NK-92 (cell line): ENCODE data around the gene CRADD.

Experiments
- DNase-seq: peaks from one replicate; lab custom pipeline; 2025; ENCODE audit not compliant: unreplicated experiment; lab: John Stamatoyannopoulos, UW

The CRADD gene

GRCh38 chr12:93804392-93805179 lies 127.4 kb downstream of the CRADD start:
- no peak for DNase-seq

DNA sequence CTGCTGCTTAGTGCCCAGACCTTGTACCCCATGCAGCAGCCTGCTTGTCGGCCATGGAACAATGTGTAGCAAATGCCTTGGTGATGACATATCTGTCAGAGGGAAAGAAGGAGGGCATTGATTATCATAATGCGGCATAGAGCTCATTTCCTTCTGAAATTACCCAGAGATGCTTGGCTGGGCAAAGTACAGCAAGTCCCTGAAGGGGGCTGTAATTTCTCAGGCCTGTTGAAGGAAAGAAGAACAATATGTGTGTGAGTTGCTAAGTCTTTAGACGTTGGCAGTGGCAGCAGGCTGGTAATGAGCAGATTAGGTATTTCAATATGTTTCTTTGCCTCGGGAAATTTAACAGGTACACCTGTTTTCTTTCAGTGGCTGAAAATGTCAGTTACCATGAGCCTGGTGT lies 128.6 kb downstream of the CRADD start:
- no peak for DNase-seq

DNA sequence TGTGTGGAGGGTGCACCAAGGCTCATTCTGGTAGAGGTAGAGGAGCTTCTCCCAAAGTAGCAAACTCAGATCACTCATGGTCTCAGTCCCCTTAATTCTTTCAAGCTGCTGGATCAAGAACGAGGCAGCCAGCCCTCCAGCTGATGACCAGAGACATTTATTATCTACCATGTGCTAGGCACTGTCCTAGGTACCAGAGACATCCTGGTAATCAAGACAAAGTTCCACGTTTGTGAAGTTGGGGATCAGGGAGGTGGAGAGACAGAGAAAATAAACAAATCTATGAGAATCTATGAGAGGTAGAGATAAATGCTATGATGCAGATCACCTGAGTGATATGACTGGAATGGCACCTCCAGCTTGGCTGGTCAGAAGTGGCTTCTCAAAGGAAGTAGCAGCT lies 130.2 kb downstream of the CRADD start:
- DNase-seq: no peak

DNA sequence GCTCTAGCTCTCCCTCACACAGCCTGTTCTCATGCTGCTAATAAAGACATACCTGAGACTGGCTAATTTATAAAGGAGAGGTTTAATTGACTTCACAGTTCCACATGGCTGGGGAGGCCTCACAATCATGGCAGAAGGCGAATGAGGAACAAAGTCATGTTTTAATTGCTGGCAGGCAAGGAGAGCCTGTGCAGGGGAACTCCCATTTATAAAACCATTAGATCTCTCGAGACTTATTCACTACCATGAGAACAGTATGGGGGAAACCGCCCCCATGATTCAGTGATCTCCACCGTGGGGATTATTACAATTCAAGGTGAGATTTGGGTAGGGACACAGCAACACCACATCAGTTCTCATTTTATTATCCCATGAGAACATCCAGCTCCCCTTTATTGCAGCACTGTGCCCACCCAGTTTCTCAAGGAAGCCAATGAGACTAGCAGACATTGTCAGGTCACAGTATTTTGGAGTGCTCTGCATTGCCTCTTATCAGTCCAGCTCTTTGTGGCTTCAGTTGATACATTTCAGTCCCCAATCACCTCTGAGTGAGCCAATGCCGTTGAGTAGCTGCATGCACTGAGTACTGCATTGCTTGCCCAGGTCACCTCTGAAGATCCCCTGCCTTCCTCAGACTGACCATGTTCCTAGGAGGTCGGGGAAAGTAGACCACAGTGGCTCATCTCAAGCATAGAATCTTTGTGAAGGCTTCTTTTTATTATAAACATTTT lies 131.2 kb downstream of the CRADD start:
- DNase-seq: no peak

- no peak for DNase-seq
These were observed 135.5 kb downstream of the CRADD start for GRCh38 chr12:93812626-93813025.

DNA sequence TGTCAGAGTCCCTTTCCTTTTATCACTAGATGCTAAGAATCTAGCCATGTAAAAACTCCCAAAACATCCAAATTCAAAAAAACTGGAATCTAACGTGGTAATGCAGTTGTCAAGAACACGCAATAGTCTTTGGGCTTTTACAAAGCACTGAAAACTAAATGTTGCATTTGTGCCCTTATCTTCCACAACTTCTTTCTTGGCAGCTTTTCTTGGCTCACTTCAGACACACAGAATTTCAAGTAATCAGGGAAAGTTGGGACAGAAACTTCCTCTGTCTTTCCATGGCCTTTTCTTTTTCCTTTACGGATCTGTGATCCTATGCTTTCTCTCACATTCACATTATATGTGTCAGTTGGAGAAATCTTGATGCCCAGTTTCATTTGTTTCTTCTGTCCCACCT lies 136.0 kb downstream of the CRADD start:
- DNase-seq: no peak

DNA sequence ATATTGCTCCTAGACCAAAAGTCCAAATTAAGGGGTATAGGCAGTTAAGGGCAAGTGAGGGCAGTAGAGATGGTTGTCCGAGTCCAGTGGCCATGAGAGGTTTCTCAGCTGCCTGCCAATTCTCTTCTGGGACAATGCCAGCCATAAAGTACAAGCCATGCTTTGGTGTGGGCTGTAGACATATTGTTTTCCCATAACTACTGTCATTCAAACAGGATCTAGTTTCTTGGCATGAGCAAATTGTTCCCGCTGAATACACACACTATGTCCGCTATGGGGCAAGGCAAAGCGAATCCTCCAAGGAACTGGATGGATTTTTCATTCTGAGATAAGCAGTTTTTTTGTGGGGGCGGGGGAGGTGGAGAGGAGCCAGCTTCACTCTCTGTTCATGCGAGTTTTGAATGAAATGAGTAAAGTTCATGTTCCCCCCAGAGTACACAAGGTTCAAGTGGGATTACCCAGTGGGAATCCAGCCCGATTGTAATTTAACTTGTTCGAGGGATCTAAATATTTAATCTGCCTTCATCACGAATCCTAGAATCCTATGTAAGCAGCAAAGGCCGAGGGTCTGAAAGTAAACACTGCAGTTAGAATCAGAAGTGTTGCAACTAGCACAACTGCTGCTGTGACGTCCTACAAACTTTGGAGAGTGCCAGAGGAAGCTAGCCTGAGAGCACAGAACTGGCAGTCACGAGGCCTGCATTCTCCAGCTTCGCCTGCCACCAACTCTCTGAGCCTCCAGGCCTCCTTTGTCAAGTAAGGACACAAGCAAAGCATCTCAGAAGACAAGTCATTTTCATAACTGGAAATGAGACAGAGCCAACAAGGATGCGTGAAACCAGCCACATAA lies 137.0 kb downstream of the CRADD start:
- no peak for DNase-seq

DNA sequence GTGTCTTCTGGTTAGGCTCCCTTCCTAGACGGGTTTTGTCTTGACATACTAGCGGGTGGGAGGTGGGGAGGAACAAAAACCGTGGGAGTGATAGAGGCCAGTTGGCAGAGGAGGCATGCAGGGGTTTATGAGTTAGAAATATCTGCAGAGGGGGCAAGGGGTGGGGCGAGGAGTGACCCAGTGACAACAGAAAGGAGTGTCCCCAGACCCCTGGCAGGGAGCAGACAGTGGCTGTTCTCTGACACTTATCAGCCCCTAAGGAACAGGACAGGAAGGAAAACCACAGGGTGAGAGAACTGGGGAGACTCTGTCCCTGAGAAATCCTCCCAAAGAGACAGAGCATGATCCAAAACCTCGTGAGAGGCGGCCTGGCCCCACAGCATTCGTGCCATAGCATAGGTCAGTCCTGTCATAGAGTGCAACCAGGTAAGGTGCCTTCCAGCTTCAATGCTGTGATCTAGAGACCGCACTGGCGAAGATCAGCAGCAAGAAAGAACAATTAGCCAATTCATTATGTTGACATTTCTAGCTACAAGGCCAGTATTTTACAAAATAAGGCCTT lies 141.4 kb downstream of the CRADD start:
- no peak for DNase-seq

DNA sequence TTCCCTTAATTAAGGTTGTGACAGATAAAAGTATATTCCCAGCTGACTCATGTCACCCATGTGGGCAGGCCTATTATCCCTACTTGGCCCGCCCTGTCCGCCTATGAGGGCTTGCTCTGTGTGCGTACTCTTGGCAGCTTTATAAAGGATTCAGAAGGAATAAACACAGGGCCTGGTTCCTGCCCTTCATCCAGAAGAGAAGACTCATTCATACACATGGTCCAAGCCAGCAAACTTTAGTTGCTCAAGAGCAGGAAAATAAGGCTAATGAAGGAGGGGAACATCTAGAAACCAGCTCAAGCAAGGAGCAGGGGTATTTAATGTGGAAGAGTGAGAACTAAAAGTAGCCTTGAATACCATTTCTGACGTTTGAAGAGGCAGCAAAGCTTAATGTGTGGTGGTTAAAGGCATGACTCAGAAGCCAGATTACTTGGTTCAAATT lies 141.9 kb downstream of the CRADD start:
- DNase-seq: no peak

DNA sequence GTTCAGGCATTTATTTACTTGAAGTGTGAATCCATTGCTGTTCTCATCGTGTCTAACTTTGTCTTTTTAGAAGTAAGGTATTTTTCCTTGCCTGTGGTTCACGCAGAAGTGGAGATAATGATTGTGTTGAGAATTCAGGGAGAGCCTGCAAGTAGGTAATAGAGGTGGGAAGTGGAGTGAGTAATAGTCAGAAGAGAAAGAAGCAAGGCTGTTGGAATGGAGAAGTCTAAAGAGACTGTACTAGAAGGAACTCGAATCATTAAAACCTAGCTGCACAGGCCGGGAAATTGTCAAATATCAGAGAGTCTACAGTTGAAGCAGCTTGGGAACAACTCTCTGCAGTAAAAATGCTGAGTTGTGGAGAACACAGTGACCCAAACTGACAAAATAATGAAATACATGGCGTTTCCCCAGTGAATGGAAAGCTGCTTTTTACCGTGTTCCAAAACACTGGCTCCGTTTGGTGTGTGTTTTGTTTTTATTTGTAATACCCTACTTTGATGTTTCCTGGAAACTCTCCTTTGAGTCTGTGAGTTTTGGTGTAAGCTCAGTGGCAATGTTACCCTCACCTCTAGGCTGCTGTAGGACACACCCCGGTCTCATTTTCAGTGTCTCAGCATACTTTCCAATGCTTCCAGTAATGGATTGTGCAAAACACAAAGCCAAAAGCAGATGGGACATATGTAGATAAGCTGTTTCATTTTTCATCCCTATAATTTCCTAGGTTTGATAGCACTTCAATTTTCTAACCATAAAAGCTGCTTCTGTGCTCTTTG lies 146.6 kb downstream of the CRADD start:
- DNase-seq: no peak

DNA sequence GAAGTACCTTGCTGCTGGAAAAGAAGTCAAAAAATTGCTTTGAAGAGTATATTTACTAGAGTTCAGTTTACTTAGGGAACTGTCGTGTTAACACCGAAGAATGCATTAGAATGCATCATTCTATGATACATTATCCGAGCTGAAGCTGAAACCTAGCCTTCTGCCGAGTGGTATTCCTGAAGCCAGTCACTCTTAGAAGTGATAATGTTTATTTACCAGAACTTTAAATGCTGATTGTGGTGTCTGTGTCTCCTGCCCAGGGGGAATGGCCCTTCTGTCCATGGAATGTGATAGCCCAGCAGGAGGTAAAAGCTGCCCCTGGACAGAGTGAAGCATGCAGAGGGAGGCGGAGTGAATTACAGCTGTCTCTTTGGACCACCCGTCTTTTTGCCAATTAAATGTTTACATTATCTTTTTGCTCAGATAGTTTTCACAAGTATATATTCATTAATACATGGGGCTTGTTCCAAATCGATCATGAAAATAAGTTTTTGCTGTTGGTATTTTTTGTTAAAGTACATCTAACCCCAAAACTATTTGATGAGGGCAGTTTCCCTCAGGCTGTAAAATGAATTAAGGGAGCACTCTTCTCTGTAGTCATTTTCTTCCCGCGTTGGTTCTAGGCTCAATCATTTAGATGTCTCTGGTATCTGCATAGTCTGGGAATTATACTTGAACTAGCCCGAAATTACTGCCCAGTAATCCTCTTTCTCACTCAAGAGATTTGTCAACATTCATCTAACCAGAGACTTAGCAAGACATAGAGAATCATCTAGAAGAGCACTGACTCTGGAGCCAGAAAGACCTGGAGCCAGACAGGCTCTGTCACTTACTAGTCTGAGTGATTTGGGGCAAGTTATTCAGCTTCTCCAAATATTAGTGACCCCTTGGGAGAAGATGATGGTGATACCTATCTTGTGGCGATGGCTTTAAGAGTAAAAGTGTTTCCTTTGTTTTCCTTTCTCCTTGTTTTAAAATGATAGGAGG lies 147.6 kb downstream of the CRADD start:
- no peak for DNase-seq

- no peak for DNase-seq
These were observed 148.3 kb downstream of the CRADD start for GRCh38 chr12:93825501-93825888.

- no peak for DNase-seq
These were observed 148.9 kb downstream of the CRADD start for GRCh38 chr12:93825931-93826555.

- no peak for DNase-seq
These were observed 150.0 kb downstream of the CRADD start for GRCh38 chr12:93827179-93827578.

GRCh38 chr12:93827669-93828068 lies 150.5 kb downstream of the CRADD start:
- DNase-seq: no peak

DNA sequence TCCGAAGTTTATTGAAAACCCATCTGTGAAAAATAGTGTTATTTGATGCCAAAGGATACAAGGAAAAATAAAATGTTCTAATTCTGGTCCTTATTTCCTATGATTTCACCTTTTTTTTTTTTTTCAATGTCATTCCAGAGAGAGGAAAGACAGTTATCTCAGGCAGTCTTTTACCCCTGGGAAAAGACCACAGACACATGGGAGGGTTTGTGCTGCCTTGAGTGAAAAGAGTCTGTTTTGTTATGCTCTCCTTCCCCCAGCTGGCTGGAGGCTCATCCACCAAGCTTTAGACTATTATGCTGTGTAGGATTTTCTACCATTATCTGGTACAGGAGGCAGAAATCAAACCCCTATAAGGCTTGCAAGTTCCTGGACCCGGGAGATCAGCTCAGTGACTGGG lies 151.8 kb downstream of the CRADD start:
- DNase-seq: no peak

DNA sequence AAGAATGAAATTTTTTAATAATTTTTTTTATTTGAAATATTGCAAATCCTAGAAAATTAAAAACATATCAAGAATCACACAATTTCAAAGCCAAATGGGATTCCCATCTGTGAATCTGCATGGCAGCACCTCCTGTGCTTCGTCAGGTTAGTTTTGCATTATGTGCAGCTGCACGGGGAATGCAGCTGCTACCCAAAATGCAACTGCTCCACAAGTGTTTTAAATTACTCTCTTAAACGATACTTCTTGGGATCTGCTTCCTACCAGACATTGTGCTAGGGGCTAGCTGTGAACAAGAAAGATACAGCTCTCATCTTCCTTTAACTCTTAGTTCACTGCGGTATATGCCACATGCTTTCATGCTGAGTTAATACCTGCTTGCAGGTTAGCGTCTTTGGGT lies 154.2 kb downstream of the CRADD start:
- no peak for DNase-seq

DNA sequence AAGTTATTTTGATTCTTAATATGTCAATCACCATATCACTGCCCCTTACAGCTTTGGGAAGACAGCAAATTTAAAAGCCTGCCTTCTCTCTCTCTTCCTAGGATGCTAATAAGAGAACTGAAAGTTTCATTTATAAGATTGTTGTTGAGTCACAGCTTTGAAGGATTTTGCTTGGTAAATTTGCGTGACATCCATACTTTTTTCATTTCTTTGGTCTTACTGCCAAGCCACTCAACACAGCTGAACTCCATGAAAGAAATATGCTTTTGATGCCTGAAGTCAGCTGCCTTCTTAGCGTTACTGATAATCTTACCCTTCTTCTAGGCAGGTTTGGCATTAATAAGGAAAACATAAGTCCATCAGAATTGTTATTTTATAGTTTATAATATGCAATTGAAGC lies 155.0 kb downstream of the CRADD start:
- DNase-seq: no peak

- DNase-seq: no peak
These were observed 156.8 kb downstream of the CRADD start for GRCh38 chr12:93833946-93834345.
